Stimulated activated CD4-positive, alpha-beta T cell treated with anti-CD3 and anti-CD28 coated beads, Interleukin-15, amount 100 ng/mL, for 1 hour (primary cell): ENCODE data around the gene RALGAPA1.
"Not testable (repeated sequence)": the region's sequence is repeated elsewhere in the genome, so short reads cannot be mapped to it uniquely, and the experiment has no call there.

ENCODE experiments used
- DNase-seq, 2 donors: peaks; one replicate each; pipeline ENCODE4 v3.0.0-alpha.2; 2020; ENCODE audit warnings: low read depth in 1 of 2, low spot score in 1 of 2

The RALGAPA1 gene

GRCh38 chr14:35808638-35809563 is at the start of gene RALGAPA1:
RALGAPA1 (minus strand) TSS chr14:35809295; CDS start chr14:35808835, 460 bp downstream.
- peak; percentile 80 to 84 for DNase-seq

- DNase-seq = no peak
These were observed 49.6 kb upstream of the RALGAPA1 start for GRCh38 chr14:35858521-35859209.

GRCh38 chr14:35855876-35856481 is 46.9 kb upstream of the RALGAPA1 start:
- no peak for DNase-seq

- DNase-seq = no peak
These were observed 45.7 kb upstream of the RALGAPA1 start for GRCh38 chr14:35854696-35855270.

GRCh38 chr14:35853225-35853624 is 44.1 kb upstream of the RALGAPA1 start:
- DNase-seq = no peak

GRCh38 chr14:35851823-35852222 is 42.7 kb upstream of the RALGAPA1 start:
- no peak for DNase-seq

GRCh38 chr14:35849122-35849521 is 40.0 kb upstream of the RALGAPA1 start:
- no peak for DNase-seq

- DNase-seq = no peak
These were observed 38.5 kb upstream of the RALGAPA1 start for GRCh38 chr14:35847636-35848035.

GRCh38 chr14:35844494-35844893 is 35.4 kb upstream of the RALGAPA1 start:
- DNase-seq = no peak

- DNase-seq = not testable (repeated sequence)
These were observed 33.1 kb upstream of the RALGAPA1 start for GRCh38 chr14:35842245-35842644.

- not testable (repeated sequence) for DNase-seq
These were observed 32.6 kb upstream of the RALGAPA1 start for GRCh38 chr14:35841704-35842103.

- DNase-seq = no peak
These were observed 26.3 kb upstream of the RALGAPA1 start for GRCh38 chr14:35835208-35835982.

GRCh38 chr14:35829449-35829848 is 20.4 kb upstream of the RALGAPA1 start:
- no peak for DNase-seq

GRCh38 chr14:35827678-35828472 is 18.8 kb upstream of the RALGAPA1 start:
- DNase-seq = no peak

- no peak for DNase-seq
These were observed 17.9 kb upstream of the RALGAPA1 start for GRCh38 chr14:35826952-35827416.

GRCh38 chr14:35826218-35826951 is 17.3 kb upstream of the RALGAPA1 start, which contains the start of gene BRMS1L:
BRMS1L (plus strand) TSS chr14:35826338; CDS start chr14:35826517, 179 bp downstream.
- DNase-seq = peak; percentile 88 to 93

GRCh38 chr14:35825968-35826217 is 16.8 kb upstream of the RALGAPA1 start:
- no peak for DNase-seq

GRCh38 chr14:35824446-35825165 is 15.5 kb upstream of the RALGAPA1 start:
- DNase-seq = not testable (repeated sequence)
